Amygdala (tissue), 56 donors: ENCODE data around the gene EBP.
"Not testable (repeated sequence)": the region's sequence is repeated elsewhere in the genome, so short reads cannot be mapped to it uniquely, and the experiment has no call there.

Source experiments
- DNase-seq, 56 donors: peaks; one replicate each; lab custom pipeline; 2025; lab: John Stamatoyannopoulos, UW

EBP gene

GRCh38 chrX:48492293-48492910 is 29.2 kb upstream of the EBP start:
- no peak for DNase-seq

- DNase-seq, result peak in 25 of 56 donors; percentile 0 to 68 (median 14)
Measured at GRCh38 chrX:48493890-48494364, 27.7 kb upstream of the EBP start.

- DNase-seq, result no peak
Measured at GRCh38 chrX:48496660-48497059, 24.9 kb upstream of the EBP start.

GRCh38 chrX:48497871-48498270 is 23.7 kb upstream of the EBP start:
- peak in 3 of 56 donors; percentile 1 to 33 (median 9) for DNase-seq

GRCh38 chrX:48498374-48498809 is 23.2 kb upstream of the EBP start:
- peak in 2 of 56 donors; percentile 1 to 17 for DNase-seq

GRCh38 chrX:48504261-48504660 is 17.3 kb upstream of the EBP start:
- DNase-seq, result no peak

GRCh38 chrX:48505481-48505880 is 16.1 kb upstream of the EBP start:
- no peak for DNase-seq

GRCh38 chrX:48507246-48507645 is 14.4 kb upstream of the EBP start:
- no peak for DNase-seq

GRCh38 chrX:48508400-48509244 is 13.0 kb upstream of the EBP start, which contains the start of gene PORCN:
PORCN (plus strand) TSS chrX:48508992; CDS start chrX:48509821, 829 bp downstream.
- DNase-seq, result peak in 53 of 56 donors; percentile 1 to 79 (median 50)

- DNase-seq, result no peak
Measured at GRCh38 chrX:48509245-48509590, 12.4 kb upstream of the EBP start.

- no peak for DNase-seq
Measured at GRCh38 chrX:48509619-48510018, 12.0 kb upstream of the EBP start.

GRCh38 chrX:48511560-48511959 is 10.0 kb upstream of the EBP start:
- DNase-seq, result no peak

GRCh38 chrX:48512371-48512935 is 9.2 kb upstream of the EBP start:
- DNase-seq, result no peak

GRCh38 chrX:48513670-48514069 is 7.9 kb upstream of the EBP start:
- no peak for DNase-seq

- DNase-seq, result no peak
Measured at GRCh38 chrX:48514126-48514806, 7.3 kb upstream of the EBP start.

- no peak for DNase-seq
Measured at GRCh38 chrX:48514868-48515460, 6.6 kb upstream of the EBP start.

GRCh38 chrX:48515842-48516241 is 5.8 kb upstream of the EBP start:
- DNase-seq, result no peak

GRCh38 chrX:48516285-48516684 is 5.3 kb upstream of the EBP start:
- no peak for DNase-seq

GRCh38 chrX:48516987-48517386 is 4.6 kb upstream of the EBP start:
- DNase-seq, result no peak

- DNase-seq, result not testable (repeated sequence)
Measured at GRCh38 chrX:48519481-48519880, 2.1 kb upstream of the EBP start.
